Erythroblast (primary cell): ENCODE measurements around the gene NUAK1.

Experiments
- GATA1 ChIP-seq: IDR thresholded peaks from 2 replicates; pipeline ENCODE4 v1.6.1; 2011; ENCODE audit warnings: low read depth, mild to moderate bottlenecking, control low read depth, low read length, moderate library complexity
- POLR2A ChIP-seq: IDR thresholded peaks from 2 replicates; pipeline ENCODE4 v1.6.1; 2011; ENCODE audit warnings: mild to moderate bottlenecking, low read length

- TF ChIP-seq POLR2A (no peak), GATA1 (no peak)
Observed at GRCh38 chr12:106173442-106173841, 34.7 kb upstream of the NUAK1 start.
